ENCODE results near the gene GARIN5A.

The GARIN5A gene

GRCh38 chr19:50418176-50419021 is 58.2 kb downstream of the GARIN5A start, which contains the start of gene SPIB:
TSS of gene SPIB (plus strand) at chr19:50418938. CDS start at chr19:50418963, 25 bp downstream.
- no peak for TF ChIP-seq CTCF (IDR thresholded peaks at IDR 0.05; ENCODE audit: extremely low read depth, missing control alignments)
- peak; percentile 73 for DNase-seq (ENCODE audit: low spot score)

GRCh38 chr19:50417111-50418081 is 59.3 kb downstream of the GARIN5A start:
- TF ChIP-seq CTCF (IDR thresholded peaks at IDR 0.05; ENCODE audit: extremely low read depth, missing control alignments) = no peak
- DNase-seq (ENCODE audit: low spot score) = no peak

Data from GM20000 (cell line).